Stimulated activated CD4-positive, alpha-beta T cell treated with anti-CD3 and anti-CD28 coated beads, Interleukin-4, amount 100 ng/mL, for 48 hours (primary cell): ENCODE results near the gene MB21D2.

Experiments used
- DNase-seq, 2 donors: peaks; one replicate each; pipeline ENCODE4 v3.0.0-alpha.2; 2020; ENCODE audit warnings: low read depth in 2 of 2

MB21D2 gene

DNA sequence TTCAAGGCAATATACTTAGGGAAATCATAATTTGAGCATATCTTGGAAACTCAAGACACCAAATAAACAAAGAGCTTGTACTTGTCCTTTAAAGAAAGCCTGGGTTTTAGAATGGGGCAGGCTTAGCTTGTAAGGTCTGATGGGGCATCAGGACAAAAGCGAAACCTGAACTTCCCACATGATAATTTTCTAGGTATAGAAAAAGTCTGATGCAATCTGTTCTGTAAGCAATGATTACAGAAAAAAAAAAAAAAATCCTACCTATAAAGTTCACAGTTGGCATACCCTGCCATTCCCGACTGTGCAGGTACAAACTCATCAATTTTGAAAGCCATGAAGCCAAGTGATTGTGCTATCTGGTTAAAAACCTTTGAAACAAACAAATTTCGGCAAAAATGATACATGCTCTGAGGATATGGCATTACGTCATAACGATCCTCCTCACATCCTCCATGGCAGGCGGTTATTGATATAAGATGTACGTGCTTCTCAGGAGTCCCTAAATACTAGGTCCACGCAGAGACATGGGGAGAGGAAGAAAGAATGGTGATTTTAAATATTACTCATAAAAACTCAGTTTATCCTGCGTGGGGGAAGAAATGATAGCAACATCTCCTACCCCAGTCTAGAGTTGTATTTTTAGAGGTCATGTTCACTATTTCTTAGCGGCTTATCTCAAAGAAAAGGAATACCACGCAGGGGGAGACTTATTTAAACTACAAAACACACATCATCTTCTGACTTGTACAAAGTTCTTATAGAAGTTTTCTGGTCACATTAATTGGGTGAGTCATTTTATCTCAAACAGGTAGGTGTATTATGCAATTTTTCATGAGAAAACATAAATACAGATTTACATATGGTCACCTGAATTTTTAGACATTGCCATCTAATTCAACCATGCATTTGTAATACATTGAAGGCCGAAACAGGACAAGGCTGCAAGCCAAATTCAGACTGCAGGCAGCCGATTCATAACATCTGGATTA, 27.0 kb downstream of the MB21D2 start:
- no peak for DNase-seq

GRCh38 chr3:192889679-192890078, 28.0 kb downstream of the MB21D2 start:
- DNase-seq: no peak

GRCh38 chr3:192888190-192888589, 29.5 kb downstream of the MB21D2 start:
- DNase-seq: no peak

DNA sequence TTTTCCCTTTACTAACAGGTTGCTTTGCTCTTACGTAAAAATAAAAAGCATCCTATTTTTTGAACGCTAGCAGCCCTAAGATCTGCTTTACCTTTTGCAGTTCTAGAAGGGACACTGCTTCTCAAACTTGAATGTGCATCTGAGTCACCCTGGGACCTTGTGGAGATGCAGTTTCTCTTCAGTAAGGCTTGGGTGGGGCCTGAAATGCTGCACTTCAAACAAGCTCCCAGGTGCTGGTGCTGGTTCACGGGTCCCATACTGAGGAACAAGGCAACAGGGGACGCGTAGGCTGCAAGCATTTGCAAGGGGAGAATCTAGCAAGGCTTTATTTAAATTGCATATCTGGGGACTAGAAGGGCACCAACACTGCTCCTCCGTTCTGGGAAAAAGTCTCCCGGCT, 30.0 kb downstream of the MB21D2 start:
- no peak for DNase-seq

DNA sequence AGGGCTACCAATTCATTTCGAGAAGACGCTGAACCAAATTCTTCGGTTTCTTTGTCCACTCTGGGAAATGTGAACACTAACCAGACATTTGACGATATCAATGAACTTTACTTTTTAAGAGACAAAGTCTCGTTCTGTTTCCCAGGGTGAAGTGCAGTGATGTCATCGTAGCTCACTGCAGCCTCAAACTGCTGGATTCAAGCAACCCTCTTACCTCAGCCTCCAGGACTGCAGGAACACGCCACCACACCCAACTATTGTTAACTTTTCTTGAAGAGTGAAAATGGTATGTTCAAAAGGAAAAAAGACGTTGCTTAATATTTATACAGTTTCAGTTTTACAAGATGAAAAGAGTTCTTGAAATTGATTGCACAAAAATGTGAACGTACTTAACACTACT, 30.6 kb downstream of the MB21D2 start:
- DNase-seq: no peak

DNA sequence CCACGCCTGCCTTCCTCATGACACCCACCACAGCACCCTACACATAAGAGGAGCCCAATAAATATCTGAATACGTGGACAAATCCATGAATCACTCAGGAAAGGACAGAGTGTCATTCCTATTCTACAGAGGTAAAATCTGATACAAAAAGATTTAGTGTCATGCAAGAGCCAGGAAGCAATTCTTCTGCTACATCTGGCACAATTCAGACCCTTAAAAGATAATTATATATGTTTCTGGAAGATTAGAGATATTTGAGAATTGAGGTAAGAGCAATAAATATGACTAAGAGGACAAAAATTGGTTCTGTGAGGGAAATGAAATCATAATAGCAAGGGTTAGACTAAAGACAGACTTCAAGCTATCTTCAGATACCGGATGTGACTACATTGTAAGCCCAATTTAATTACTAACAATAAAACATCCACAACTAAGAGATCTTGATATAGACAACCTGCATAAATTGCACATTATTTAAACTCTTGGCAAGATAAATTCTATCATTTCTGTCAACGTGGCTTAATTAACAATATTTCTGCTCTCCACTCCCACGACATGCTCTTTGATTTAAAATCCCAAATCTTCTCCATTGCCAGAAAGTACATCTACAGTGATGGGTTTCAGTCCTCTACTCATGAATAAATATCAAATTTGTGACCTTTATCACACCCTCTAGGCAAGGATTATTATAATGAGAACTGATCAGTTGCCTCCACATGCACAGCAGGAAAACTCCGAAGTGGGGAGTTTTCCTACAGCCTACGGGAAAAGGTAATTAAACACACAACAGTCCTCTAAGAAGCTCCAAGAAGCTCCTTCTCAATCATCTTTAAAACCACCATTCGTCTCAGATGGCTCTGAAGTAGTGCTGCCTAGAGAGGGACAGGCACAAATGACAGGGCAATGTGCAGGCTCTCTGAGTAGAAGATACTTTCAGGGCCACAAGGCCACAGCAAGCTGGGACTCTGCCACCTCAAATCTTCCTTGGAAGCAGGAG, 32.6 kb downstream of the MB21D2 start:
- DNase-seq: no peak

- no peak for DNase-seq
These were observed 34.1 kb downstream of the MB21D2 start for GRCh38 chr3:192883512-192883911.

GRCh38 chr3:192881159-192881786, 36.4 kb downstream of the MB21D2 start:
- DNase-seq: no peak

DNA sequence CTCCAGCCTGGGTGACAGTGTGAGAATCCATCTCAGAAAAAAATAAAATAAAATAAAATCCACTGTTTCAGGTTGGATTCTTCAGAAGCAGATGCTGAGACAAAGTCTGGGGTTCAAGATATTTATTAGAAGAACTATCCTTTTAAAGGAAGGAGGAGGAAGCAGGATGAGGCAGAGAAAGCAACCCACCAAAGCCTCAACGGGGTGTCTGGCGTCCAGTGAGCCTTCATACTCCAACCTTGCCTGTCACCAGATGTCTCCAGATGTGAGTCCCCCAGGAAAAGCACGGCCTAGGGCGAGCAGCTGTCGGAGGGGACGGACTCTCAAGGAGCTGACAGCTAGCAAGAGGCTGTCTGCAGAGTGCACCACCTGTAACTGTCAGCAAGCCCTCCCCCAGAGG, 37.3 kb downstream of the MB21D2 start:
- DNase-seq: no peak

DNA sequence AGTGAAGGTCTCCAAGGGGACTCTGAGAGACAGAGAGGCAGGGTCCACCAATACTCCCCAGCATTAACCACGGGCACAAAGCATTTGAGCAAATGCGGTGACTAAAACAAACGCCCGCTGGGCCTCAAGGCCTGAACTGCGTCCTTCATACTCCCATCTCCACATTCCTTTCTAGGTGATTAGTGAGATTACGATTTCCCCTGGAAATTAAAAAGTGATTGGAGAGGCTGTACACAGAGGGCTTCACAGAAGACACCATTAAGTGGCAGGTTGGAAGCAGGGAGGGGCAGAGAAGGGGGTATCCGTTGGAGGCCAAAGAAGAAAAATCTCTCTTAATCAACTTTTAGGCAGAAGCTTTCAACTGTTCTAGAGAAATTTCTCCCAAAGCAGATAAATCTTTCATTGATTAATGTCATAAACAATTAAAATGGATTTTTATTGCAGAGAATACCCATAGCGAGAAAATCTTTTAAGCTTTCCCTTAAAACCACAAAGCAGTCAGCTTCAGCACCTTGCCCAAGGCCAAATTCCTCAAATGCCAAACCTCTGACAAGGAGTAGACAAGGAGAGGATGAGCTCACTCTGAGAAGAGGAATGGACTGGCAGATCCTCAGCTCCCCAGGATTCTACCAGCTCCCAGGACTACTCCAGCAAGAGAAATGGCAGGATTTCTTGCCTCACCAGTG, 38.2 kb downstream of the MB21D2 start:
- no peak for DNase-seq

GRCh38 chr3:192875971-192876565, 41.6 kb downstream of the MB21D2 start:
- DNase-seq: no peak

DNA sequence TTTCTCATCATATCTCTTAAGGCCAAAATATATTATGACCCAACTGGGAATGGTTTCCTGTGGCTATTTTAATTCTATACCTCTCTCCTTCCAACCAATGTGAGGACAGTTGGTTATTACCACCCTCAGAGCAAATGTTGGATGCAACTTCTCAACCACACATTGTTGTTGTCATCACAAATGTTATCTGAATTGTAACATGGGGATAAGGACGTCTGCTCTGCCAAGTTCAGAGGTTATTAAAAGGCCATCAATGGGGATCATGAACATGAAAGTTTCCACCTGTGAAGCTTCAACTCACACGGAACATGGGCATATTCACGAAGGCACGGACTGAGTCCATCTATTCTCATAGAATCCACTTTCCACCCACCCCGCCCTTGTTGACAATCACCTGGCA, 46.8 kb downstream of the MB21D2 start:
- no peak for DNase-seq

DNA sequence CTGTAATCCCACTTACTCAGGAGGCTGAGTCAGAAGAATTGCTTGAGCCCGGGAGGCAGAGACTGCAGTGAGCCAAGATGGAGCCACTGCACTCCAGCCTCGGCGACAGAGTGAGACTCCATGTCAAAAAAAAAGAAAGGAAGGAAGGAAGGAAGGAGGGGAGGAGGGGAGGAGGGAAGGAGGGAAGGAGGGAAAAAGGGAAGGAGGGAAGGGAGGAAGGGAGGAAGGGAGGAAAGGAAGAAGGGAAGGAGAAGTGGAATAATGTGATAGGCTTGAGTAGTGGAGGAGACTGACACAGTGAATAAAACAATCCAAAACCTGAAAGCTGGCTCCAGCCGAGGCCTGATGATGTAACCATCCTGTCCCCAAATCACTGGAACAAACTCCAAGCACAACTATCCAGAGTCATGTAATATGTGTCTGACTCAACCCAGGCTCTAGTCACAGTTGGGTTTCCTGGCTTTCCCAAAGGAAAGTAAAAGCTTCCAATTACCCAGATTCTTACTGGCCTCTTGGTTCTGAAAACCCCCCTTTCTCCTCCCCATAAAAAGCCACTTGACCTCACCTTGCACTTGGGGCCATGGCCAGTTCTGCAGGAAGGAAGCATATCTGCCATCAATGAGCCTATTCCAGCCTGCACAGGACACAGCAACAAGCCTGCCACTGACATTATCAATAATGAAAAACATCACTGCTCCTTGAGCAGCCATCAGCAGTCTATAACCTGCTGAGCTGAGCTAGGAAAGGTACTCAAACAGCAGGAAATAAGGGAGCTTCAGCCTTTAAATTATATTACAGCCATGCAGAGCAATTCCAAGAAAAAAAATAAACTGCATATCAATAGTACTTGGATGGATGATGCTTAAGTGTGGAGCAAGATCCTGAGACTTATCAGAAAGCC, 48.3 kb downstream of the MB21D2 start:
- DNase-seq: no peak

DNA sequence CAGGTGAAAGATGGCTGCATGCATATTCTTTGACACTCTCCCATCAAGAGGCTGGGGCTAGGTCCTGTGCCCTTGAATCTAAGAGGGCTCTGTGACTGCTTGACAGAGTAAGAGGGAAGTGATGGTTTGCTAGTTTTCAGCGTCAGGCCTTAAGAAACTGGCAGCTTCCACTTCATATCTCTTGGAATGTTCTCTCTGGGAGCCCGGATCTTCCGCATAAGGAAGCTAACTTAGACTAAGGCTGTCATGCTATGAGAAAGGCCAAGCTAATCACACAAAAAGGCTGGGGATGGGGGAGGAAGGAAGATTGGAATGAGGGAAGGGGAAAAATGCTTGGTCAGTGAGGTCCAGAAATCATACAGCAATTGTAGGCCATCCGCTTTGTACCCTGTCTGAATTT, 50.0 kb downstream of the MB21D2 start:
- no peak for DNase-seq

- no peak for DNase-seq
These were observed 50.9 kb downstream of the MB21D2 start for GRCh38 chr3:192866804-192867203.

GRCh38 chr3:192864941-192865340, 52.7 kb downstream of the MB21D2 start:
- DNase-seq: no peak

DNA sequence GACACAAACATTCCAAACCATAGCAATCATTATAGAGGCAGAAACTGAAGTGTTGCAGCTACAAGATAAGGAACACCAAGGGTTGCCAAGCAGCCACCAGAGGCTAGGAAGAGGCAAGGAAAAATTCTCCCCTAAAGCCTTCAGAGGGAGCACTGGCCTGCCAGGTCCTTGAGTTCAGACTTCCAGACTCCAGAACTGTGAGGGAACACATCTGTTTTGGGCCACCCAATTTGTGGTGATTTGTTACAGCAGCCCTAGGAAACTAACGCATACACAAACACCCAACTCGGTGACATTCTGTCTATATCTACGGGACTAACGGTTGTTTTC, 54.6 kb downstream of the MB21D2 start:
- no peak for DNase-seq

DNA sequence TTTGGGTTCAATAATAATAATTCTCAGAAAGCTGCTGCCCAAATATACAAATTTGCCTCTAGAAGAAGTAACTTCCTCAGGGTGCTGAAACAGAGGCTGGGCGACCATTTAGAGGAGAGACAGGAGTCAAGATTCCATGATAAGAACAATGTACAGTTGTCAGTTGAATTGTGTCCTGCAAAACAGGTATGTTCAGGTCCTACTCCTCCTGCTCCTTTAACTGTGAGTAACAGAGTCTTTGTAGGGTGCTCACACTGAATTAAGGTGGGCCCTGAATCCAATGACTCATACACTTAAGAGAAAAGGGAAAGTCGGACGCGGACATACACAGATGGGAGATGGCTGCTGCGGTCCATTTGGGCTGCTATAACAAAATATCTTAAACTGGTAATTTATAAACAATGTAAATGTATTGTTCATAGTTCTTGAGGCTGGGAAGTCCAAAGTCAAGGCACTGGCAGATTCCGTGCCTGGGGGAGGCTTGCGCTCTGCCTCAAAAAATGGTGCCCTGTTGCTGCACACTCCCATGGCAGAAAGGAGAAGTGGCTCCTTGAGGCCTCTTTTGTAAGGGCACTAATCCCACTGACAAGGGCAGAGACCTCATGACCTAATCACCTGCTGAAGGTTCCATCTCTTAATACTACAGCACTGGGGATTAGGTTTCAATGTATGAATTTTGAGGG, 55.1 kb downstream of the MB21D2 start:
- DNase-seq: no peak

DNA sequence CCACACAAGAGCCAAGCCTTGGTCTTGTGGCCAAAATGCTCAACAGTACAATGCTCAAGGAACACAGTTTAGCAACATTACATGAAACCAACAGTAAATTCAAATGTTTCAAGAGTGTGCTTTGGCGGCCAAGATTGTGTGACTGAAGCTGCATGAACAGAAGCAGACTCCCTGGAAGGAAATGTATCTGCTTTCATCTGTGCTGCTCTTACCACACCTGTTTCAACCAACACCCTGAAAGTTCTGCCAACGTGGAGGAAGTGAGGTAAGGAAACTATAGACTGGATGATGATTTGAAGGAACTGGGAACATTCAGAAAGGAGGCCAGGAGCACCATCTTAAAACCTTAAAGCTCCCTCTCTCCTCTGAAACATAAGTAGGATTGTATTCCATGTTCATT, 55.7 kb downstream of the MB21D2 start:
- no peak for DNase-seq
